NCI-H2107 treated with DMSO at 0.1 percent for 48 hours (cell line): ENCODE data around the gene CCDC185.

ENCODE experiments used
- DNase-seq: peaks from one replicate; lab custom pipeline; 2025; ENCODE audit not compliant: unreplicated experiment; lab: John Stamatoyannopoulos, UW

Gene CCDC185

DNA sequence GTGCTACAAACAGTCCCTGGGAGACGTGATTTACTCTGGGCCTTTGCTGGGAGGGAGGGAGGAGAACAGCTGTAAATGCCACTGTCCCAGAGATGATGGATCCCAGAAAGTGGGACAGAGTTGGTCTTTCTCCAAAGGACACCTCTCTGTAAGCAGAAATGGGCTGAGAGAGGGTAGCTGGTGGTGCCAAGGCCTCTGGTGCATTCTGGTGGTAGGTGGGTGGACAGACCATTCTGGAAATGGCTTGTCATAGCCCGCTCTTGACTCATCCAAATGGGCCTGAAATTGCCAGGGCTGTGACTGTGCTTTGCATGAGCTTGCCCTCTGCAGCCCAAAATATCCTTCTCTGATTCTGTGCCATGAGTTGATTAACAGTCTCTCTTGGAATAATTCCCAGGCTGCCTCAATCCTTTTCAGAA, 36.1 kb downstream of the CCDC185 start:
- DNase-seq: no peak

DNA sequence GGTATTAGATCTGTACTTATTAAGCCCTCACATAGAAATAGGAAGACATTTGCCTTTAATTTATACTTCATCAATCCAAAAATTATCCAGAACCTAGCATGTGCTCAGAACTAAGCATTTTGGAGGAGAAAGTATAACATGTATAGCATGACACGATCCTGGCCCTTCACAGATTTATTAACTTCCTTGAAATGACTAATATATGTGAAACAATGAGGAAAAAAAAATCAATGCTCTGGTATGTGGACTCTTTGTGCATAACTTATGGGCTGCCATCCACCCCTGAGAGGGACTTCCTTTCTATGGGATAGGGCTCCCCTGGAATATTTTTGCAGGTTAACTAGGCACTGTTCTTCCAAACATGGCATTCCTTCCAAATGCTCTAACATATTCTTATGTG, 36.6 kb downstream of the CCDC185 start:
- no peak for DNase-seq

DNA sequence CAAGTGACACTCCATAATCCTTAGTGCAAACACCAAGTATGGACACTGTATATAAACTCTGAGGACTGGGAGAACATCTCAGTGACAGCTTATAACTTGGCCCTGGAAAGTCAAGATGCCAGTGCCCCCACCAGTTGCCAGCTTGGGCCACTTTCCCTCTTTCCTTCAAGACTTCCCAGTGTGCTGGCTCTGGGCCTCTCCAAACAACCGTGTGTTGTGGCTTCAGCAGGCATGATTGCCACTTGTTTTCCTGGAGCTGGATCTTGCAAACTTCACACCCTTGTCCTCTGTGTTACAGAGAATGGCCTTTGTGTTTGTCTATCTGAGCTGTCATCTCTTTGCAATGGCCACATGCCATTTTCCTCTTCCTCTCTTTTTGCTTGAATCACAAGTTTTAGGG, 37.0 kb downstream of the CCDC185 start:
- DNase-seq: no peak

DNA sequence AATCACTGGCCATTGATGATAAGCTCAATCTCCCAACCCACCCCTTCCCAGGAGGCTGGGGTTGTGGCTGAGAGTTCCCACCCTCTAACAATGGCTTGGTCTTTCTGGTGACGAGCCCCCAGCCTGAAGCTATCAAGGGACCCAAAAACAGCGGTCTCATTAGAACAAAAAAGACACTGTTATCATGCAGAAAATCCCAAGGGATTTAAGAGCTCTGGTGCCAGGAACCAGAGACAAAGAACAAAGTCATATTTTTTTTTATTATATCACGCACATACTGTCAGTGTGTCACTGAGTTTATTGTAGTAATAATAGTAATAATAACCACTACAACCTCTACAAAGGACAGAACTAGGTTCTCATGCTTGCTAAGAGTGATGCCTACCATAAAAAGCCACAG, 43.9 kb downstream of the CCDC185 start:
- no peak for DNase-seq

DNA sequence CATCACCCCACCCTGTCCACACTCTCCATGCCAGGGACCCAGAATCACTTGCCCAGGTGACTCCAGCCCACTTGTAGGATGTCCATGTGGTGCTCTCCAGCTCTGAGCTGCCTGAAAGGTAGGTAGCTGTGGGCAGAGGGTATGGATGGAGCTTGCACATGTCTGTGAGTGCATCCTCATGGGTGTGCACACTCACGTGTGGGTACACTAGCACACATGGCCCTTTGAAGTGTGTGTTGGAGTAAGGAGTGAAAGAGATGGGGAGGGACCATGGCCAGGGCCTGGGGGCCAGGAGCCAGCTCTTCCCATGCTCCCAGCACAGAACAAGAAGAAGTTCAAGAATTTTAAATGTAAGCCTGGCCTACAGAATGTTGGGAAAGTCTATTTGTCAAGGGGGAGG, 50.2 kb downstream of the CCDC185 start:
- DNase-seq: no peak

DNA sequence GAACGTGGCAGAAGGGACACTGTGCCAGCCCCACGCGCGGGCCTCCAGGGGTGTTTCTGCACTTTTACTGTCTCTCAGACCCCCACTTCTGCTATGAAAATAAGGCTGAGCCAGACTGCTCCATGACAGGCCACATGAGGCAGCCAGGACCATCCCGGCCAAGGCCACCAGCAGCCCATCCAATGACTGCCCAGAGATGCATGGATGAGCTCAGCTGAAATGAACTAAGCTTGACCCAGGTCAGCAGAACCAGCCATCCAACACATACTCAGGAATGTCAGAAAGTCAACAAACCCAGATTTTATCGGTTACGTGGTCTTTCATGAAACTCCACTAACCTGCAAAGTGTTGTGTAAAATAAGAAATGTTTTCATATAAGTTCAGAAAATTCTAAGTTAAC, 51.2 kb downstream of the CCDC185 start:
- DNase-seq: no peak
